ENCODE results near the gene ZNF618.

DNA sequence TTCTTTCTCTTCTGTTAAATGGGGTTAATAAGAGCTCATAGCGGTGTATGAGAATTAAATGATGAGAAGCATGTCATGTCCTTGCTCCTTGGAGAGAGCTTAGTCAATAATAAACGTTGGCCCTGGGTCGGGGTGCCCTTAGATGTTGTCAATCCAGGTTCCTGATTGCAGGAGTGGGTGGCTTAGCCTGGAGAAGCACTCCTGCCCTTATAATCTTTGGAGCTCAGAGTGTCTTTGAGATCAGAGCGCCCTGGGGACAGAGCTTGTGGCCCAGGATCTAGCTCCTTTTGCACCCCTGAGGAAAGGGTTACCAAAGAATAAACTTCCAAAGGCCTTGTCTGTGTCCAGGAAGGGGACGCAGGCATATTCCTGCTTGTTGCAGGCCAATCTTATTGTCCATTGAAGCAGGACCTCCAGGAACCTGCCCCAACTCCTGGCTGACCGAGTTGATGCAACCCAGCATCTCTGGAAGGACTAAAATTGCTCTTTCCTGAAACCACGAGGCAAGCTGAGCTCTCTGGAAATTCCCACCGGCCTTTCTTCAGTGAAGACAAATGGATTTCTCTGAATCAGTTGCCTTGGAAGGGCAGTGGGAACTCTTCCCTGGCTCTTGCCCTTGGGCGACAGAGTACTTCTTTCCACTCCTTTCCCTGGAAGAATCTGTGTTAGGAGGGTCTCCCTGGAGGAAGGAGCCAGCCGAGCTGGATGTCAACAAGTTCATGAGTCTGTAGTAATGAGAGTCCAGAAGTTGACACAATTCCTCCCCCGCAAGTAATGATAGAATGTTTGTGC is 208.4 kb downstream of the ZNF618 start:
- TF ChIP-seq, protein P1, sequence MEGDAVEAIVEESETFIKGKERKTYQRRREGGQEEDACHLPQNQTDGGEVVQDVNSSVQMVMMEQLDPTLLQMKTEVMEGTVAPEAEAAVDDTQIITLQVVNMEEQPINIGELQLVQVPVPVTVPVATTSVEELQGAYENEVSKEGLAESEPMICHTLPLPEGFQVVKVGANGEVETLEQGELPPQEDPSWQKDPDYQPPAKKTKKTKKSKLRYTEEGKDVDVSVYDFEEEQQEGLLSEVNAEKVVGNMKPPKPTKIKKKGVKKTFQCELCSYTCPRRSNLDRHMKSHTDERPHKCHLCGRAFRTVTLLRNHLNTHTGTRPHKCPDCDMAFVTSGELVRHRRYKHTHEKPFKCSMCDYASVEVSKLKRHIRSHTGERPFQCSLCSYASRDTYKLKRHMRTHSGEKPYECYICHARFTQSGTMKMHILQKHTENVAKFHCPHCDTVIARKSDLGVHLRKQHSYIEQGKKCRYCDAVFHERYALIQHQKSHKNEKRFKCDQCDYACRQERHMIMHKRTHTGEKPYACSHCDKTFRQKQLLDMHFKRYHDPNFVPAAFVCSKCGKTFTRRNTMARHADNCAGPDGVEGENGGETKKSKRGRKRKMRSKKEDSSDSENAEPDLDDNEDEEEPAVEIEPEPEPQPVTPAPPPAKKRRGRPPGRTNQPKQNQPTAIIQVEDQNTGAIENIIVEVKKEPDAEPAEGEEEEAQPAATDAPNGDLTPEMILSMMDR (conservative IDR thresholded peaks at IDR 0.05; ENCODE audit: low read length): no peak
- TF ChIP-seq EZH2phosphoT487 (IDR thresholded peaks at IDR 0.05; ENCODE audit: borderline replicate concordance): no peak
